ENCODE data around the gene KNL1. TPM values are rescaled to one million over a fixed set of nuclear protein-coding genes. Genes with fewer than 3 reads are reported as not detected.

Gene KNL1
- total RNA-seq, 1 experiment from 2014 or later: 19.7 TPM

GRCh38 chr15:40688932-40689799 is 95.1 kb downstream of the KNL1 start:
- Histone ChIP-seq H3K9me3 (ENCODE audit: control insufficient read depth, low read depth, low read length) (no peaks in the 10 kb centered on the region), H2BK15ac (ENCODE audit: low read depth, low read length) (no peak overlapping the region), H3K23ac (ENCODE audit: insufficient read length, low read depth, low read length) (no peak overlapping the region), H4K5ac (ENCODE audit: insufficient read length, low read depth, low read length) (no peak overlapping the region), H3K4me2 (ENCODE audit: insufficient read depth, insufficient read length, low read length) (no peak overlapping the region), H2AFZ (ENCODE audit: low read length) (no peak overlapping the region), H3K27ac (ENCODE audit: insufficient read length, low read depth, low read length) (no peak overlapping the region), H3K56ac (ENCODE audit: insufficient read length, low read depth, low read length) (no peak overlapping the region), H4K20me1 (ENCODE audit: control insufficient read depth, insufficient read depth, insufficient read length) (no peaks in the 10 kb centered on the region), H4K91ac (ENCODE audit: insufficient read length, low read depth, low read length) (no peak overlapping the region), H3K79me1 (ENCODE audit: insufficient read depth, low read depth, low read length, poor library complexity, severe bottlenecking) (no peaks in the 10 kb centered on the region), H2BK12ac (ENCODE audit: insufficient read length, low read depth, low read length) (no peak overlapping the region), H3K79me2 (ENCODE audit: insufficient read depth, low read length) (no peaks in the 10 kb centered on the region), H3K27me3 (ENCODE audit: insufficient read depth, low read length) (no peaks in the 10 kb centered on the region), H2BK20ac (ENCODE audit: low read depth, low read length, poor library complexity, severe bottlenecking) (no peak overlapping the region), H3K18ac (ENCODE audit: insufficient read length, low read depth, low read length) (no peak overlapping the region), H3K4me1 (ENCODE audit: insufficient read depth, low read length) (no peaks in the 10 kb centered on the region), H3K14ac (ENCODE audit: insufficient read depth, low read length) (no peak overlapping the region), H3K9ac (ENCODE audit: extremely low read depth, insufficient read length, low read length) (no peak overlapping the region), H3T11ph (ENCODE audit: low read length) (no peak overlapping the region), H4K8ac (replicated peaks; ENCODE audit: insufficient read length, low read depth, low read length) (no peak overlapping the region), H2BK5ac (ENCODE audit: insufficient read length, low read length) (no peak overlapping the region), H3K23me2 (ENCODE audit: insufficient read length, low read depth, low read length, poor library complexity, severe bottlenecking) (no peaks in the 10 kb centered on the region), H3K4ac (ENCODE audit: low read depth, low read length) (no peak overlapping the region), H2BK120ac (ENCODE audit: low read depth, low read length, poor library complexity, severe bottlenecking) (no peak overlapping the region), H2AK5ac (ENCODE audit: insufficient read length, low read length) (no peak overlapping the region)
- no peak for DNase-seq
- Mint-ChIP-seq H3K27me3 (ENCODE audit: low read depth) (no peaks in the 10 kb centered on the region; the same call in 1 of the 2 replicates), H3K4me1 (peaks cover 23% of the 10 kb centered on the region in 2 experiments), H3K36me3 (ENCODE audit: insufficient read depth in 1 of 3, low read depth in 3 of 3) (peaks cover 13 to 24% (median 22%) of the 10 kb centered on the region in 3 experiments), H3K27ac (peak overlapping the region; percentile 51 to 79 (median 62); a peak in 5 of 7 replicates), H3K9me3 (peaks cover 10 to 25% of the 10 kb centered on the region in 2 experiments; a peak in 4 of 5 replicates), H3K4me3 (no peak overlapping the region)
- TF ChIP-seq CTCF (conservative IDR thresholded peaks at IDR 0.05): no peak
- WGBS (ENCODE audit: extremely low coverage, insufficient read length, low lambda C conversion rate): no CpG with 5 or more reads among the region's 9 CpGs
